Fibroblast of villous mesenchyme (primary cell): ENCODE measurements around the gene ZDHHC9. TPM values are rescaled to one million over a fixed set of nuclear protein-coding genes. Genes with fewer than 3 reads are reported as not detected.

Source experiments
- DNase-seq: peaks from one replicate; pipeline ENCODE4 v3.0.0-alpha.2; 2010; ENCODE audit warnings: low read depth
- H3K4me3 ChIP-seq: 2 replicates; pipeline ENCODE4 v1.5.1; 2011; ENCODE audit warnings: low read depth, mild to moderate bottlenecking, low read length
- total RNA-seq: library from RNA; depleted of rRNA; stranded (reverse); fragments of >200 nt; gene quantifications from 2 replicates; pipeline ENCODE4 v1.2.3, GENCODE V29; 2012
- TF ChIP-seq, protein P1 (sequence below): IDR thresholded peaks from 2 replicates; pipeline ENCODE4 v1.5.1; 2012; ENCODE audit warnings: low read depth, mild to moderate bottlenecking, low read length; ENCODE audit not compliant: insufficient read depth

ZDHHC9 gene
- total RNA-seq, 1 donor: 22.0 TPM

DNA sequence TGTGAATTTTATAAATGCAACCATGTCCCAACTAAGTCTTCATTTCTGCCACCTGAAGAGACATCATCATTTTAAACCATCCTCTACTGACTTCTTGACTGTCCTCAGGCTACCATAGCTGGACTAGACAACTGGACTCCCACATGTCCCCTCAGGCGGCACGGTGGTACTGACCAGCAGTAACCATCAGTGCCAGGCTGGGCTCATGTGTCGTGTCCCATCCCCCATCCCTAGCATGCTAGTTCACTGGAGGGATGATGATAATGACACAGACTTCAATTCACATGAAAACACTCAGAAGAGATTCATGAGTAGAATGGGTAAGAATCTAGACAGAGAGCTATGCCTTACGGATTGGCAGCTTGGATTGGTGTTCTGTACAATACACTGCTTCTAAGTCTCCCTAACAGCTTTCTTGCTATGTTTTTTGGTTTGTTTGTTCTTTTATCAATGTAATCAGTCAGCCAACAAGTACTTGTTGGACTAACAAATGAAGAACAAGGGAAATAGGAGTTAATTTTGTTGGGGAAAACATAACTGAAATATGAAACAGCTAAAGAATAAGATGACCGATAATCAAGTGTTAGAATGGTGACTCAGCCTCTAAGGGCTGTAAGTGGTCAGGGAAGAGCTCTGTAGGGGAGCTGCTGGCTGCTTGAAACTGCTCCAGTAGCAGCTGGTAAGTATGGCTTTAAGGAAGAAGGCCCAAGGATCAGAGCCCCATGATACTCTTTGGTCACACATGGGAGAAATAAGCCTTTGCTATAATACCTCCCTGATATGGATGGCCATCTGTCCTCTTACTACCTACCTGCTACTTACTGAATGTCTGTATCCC, 10.3 kb downstream of the ZDHHC9 start:
- no peak overlapping the region for H3K4me3 ChIP-seq
- peak; percentile 41 for DNase-seq
- TF ChIP-seq, protein P1, sequence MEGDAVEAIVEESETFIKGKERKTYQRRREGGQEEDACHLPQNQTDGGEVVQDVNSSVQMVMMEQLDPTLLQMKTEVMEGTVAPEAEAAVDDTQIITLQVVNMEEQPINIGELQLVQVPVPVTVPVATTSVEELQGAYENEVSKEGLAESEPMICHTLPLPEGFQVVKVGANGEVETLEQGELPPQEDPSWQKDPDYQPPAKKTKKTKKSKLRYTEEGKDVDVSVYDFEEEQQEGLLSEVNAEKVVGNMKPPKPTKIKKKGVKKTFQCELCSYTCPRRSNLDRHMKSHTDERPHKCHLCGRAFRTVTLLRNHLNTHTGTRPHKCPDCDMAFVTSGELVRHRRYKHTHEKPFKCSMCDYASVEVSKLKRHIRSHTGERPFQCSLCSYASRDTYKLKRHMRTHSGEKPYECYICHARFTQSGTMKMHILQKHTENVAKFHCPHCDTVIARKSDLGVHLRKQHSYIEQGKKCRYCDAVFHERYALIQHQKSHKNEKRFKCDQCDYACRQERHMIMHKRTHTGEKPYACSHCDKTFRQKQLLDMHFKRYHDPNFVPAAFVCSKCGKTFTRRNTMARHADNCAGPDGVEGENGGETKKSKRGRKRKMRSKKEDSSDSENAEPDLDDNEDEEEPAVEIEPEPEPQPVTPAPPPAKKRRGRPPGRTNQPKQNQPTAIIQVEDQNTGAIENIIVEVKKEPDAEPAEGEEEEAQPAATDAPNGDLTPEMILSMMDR: no peak

- DNase-seq: no peak
- H3K4me3 ChIP-seq: no peak overlapping the region
- TF ChIP-seq, protein P1: no peak
Measured at GRCh38 chrX:129831091-129831885, 12.4 kb downstream of the ZDHHC9 start.

GRCh38 chrX:129830494-129830893, 13.2 kb downstream of the ZDHHC9 start:
- TF ChIP-seq, protein P1: no peak
- H3K4me3 ChIP-seq: no peak overlapping the region
- no peak for DNase-seq

DNA sequence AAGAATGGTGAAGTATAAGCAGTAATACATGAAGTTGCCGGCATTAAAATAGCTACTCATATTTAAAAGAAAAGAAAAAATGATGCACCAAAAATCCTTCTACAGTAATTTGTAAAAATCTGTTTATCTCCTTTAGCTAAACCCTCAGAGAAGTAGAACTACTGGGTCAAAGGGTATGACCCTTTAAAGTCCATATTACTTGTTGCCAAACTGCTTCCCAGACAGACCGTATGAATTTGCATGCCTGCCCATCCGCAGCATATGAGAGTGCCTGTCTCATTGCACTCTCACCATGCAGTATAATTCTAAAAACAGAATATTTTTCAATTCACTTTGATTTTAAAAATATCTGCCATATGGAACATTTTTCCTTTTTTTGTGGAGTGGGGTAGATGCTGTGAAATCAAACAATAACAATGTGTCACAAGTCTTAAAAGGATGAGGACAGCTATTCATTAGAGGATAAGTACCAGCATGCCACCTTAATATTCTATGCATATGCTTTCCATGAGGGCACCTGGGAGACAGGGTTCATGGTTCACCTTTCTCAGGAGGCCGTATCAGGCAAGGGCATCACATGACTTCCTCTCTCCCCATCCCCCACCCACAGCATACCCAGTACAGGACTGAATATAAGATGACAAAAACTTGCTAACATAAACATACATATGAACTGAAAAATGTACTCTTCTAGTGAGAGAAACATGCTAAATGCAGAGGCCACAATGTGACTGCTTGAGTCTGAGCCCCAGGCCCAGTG, 17.8 kb downstream of the ZDHHC9 start:
- no peak overlapping the region for H3K4me3 ChIP-seq
- TF ChIP-seq, protein P1: no peak
- no peak for DNase-seq

DNA sequence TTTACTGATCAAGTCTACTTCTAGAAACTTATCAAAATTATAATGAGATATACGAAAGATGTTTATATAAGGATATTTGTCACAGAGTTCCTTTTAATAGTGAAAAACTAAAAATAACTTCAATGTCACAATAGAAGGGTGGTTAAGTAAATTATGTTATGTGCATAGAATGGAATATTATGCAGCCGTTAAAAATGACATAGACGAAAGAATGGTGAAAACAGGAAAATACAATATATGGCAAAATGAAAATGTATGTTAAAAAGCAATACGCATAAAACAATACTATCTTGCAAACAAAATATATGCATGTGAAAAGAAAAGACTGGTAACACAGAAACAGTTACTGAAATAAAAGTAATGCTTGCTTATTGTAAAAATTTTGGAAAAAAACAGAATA, 19.1 kb downstream of the ZDHHC9 start:
- no peak overlapping the region for H3K4me3 ChIP-seq
- TF ChIP-seq, protein P1: no peak
- DNase-seq: no peak

DNA sequence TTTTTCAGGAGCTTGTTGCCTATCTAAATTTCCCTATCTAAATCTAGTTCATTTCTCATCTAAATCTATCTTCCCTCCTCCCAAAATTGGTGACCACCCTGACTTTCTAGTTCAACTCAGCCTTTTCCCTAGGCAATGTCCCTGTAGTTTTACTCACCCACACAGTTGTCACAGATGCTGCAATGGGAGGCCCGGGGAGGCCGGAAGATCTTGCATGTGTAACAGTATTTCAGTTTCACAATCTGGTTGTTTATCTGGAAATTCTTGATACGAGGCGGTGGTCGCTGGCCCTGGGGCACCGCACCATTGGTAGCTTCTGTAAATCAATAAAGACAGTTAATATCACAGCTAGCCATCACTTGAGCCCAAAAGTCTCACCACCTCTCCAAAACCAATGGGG, 20.2 kb downstream of the ZDHHC9 start:
- DNase-seq: peak; percentile 12
- TF ChIP-seq, protein P1: no peak
- no peak overlapping the region for H3K4me3 ChIP-seq
